Astrocyte of the cerebellum (primary cell): ENCODE data around the gene F13B.
"Not testable (repeated sequence)": the region's sequence is repeated elsewhere in the genome, so short reads cannot be mapped to it uniquely, and the experiment has no call there.

Experiments
- DNase-seq: peaks from one replicate; pipeline ENCODE4 v3.0.0-alpha.2; 2011; ENCODE audit warnings: low read depth
- H3K4me3 ChIP-seq: 2 replicates; pipeline ENCODE4 v1.5.1; 2011; ENCODE audit warnings: mild to moderate bottlenecking, low read depth, low read length, moderate library complexity
- CTCF ChIP-seq: IDR thresholded peaks from 2 replicates; pipeline ENCODE4 v1.5.1; 2012; ENCODE audit warnings: low read length, low read depth, moderate library complexity, mild to moderate bottlenecking; ENCODE audit errors: missing control alignments
- in situ Hi-C: cut with HindIII; loops from 2 replicates; pipeline ENCODE4 v1.10.0; 2017; ENCODE audit warnings: low sequenced_read_pairs

F13B gene

GRCh38 chr1:197011614-197012013, 55.4 kb downstream of the F13B start:
- H3K4me3 ChIP-seq: no peak overlapping the region
- in situ Hi-C loops: no loop called here
- no peak for TF ChIP-seq CTCF
- DNase-seq: no peak

DNA sequence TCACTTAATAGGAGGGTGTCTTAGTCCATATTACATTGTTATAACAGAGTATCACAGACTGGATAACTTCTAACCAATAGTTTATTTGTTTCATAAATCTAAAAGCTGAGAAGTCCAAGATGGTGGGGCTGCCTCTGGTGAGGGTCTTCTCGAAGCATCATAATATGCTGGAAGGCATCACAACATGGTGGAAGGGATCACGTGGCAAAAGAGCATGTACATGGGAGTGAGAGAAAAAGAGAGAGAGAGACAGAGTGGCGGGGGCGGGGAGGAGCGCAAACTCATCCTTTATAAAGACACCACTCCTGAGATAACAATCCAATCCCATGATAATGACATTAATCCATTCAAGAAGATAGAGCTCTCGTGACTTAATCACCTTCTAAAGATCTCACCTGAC, 58.2 kb downstream of the F13B start:
- no peak for DNase-seq
- H3K4me3 ChIP-seq: no peak overlapping the region
- in situ Hi-C loops: no loop called here
- TF ChIP-seq CTCF: no peak

- TF ChIP-seq CTCF: no peak
- in situ Hi-C loops: no loop called here
- no peak overlapping the region for H3K4me3 ChIP-seq
- DNase-seq: no peak
Observed at GRCh38 chr1:197003132-197003531, 63.9 kb downstream of the F13B start.

DNA sequence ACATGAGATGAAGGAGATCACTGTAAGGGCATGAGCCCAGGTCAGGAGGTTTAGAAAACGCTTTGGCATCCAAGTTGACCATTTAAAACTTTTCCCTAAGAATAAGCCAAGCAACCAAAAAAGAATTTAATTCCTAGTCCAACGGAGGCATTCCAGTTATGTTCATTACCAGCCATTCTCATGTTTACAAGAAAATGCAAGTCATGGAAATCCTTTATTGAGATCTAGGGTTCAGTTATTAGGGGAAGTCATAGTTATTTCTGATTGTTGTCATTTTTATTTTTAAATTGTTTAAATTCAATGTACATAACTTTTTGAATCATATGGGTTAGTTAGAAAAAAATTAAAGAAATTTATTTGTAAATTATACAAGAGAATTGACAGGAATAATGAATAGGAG, 65.2 kb downstream of the F13B start:
- no peak overlapping the region for H3K4me3 ChIP-seq
- in situ Hi-C loops: no loop called here
- no peak for TF ChIP-seq CTCF
- no peak for DNase-seq

- no peak overlapping the region for H3K4me3 ChIP-seq
- no peak for DNase-seq
- TF ChIP-seq CTCF: no peak
- in situ Hi-C loops: no loop called here
Observed at GRCh38 chr1:196997423-196997822, 69.6 kb downstream of the F13B start.

DNA sequence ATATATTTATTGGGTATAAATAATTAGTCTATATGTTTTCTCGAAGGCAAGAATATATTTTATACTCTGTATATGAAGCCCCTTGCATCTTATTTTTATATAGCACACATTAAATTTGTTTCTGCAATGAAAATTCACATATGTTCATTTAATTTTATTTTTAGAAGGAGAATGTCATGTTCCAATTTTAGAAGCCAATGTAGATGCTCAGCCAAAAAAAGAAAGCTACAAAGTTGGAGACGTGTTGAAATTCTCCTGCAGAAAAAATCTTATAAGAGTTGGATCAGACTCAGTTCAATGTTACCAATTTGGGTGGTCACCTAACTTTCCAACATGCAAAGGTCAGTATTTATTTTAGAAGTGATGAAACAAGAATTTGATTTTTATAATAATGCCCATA, 73.1 kb downstream of the F13B start:
- H3K4me3 ChIP-seq: no peak overlapping the region
- DNase-seq: no peak
- no peak for TF ChIP-seq CTCF
- in situ Hi-C loops: no loop called here

- H3K4me3 ChIP-seq, DNase-seq, in situ Hi-C loops: not testable (repeated sequence)
Observed at GRCh38 chr1:196991919-196992651, 75.0 kb downstream of the F13B start.
